Type B pancreatic cell (in vitro differentiated cells): Measurements from ENCODE around the gene BUB1. TPM values are rescaled to one million over a fixed set of nuclear protein-coding genes. Genes with fewer than 3 reads are reported as not detected.

ENCODE experiments used
- DNase-seq: peaks from one replicate; pipeline ENCODE4 v3.0.0; 2021; ENCODE audit warnings: mixed read lengths; ENCODE audit not compliant: unreplicated experiment; ENCODE audit errors: extremely low spot score
- H3K27ac Mint-ChIP-seq: 2 replicates; pipeline ENCODE4 v1.8.0; 2021; ENCODE audit warnings: mild to moderate bottlenecking, mixed read lengths
- H3K27me3 Mint-ChIP-seq: 2 replicates; pipeline ENCODE4 v1.8.0; 2021; ENCODE audit warnings: mixed read lengths
- H3K36me3 Mint-ChIP-seq: 2 replicates; pipeline ENCODE4 v1.8.0; 2021; ENCODE audit warnings: mixed read lengths
- H3K4me1 Mint-ChIP-seq: one replicate; pipeline ENCODE4 v1.8.0; 2021; ENCODE audit warnings: mixed read lengths; ENCODE audit not compliant: unreplicated experiment
- H3K4me3 Mint-ChIP-seq: 2 replicates; pipeline ENCODE4 v1.8.0; 2021; ENCODE audit warnings: mild to moderate bottlenecking, mixed read lengths
- H3K9me3 Mint-ChIP-seq: 2 replicates; pipeline ENCODE4 v1.8.0; 2021; ENCODE audit warnings: mixed read lengths
- CTCF ChIP-seq: fragments of 200-600 bp; sonication (generic); conservative IDR thresholded peaks from 2 replicates; pipeline ENCODE4 v1.5.0; 2021; ENCODE audit warnings: antibody characterized with exemption, mild to moderate bottlenecking
- total RNA-seq: library from RNA; stranded (reverse); gene quantifications from 2 replicates; pipeline ENCODE4 v1.2.1, GENCODE V29; 2021; ENCODE audit warnings: low replicate concordance

BUB1 gene
- total RNA-seq, 1 donor from 2014 or later, result 39.8 TPM

GRCh38 chr2:110720547-110720946 is 42.7 kb upstream of the BUB1 start:
- H3K4me3 Mint-ChIP-seq, result no peak overlapping the region
- H3K9me3 Mint-ChIP-seq, result no peaks in the 10 kb centered on the region
- no peaks in the 10 kb centered on the region for H3K4me1 Mint-ChIP-seq
- peaks cover 24% of the 10 kb centered on the region for H3K27me3 Mint-ChIP-seq
- H3K36me3 Mint-ChIP-seq, result no peaks in the 10 kb centered on the region
- no peak overlapping the region for H3K27ac Mint-ChIP-seq
- no peak for TF ChIP-seq CTCF
- no peak for DNase-seq

- peaks cover 25% of the 10 kb centered on the region for H3K27me3 Mint-ChIP-seq
- no peak for DNase-seq
- TF ChIP-seq CTCF, result no peak
- no peak overlapping the region for H3K27ac Mint-ChIP-seq
- H3K36me3 Mint-ChIP-seq, result no peaks in the 10 kb centered on the region
- no peaks in the 10 kb centered on the region for H3K4me1 Mint-ChIP-seq
- no peaks in the 10 kb centered on the region for H3K9me3 Mint-ChIP-seq
- H3K4me3 Mint-ChIP-seq, result no peak overlapping the region
These were observed 41.1 kb upstream of the BUB1 start for GRCh38 chr2:110718990-110719389.

- no peak for TF ChIP-seq CTCF
- no peak overlapping the region for H3K4me3 Mint-ChIP-seq
- H3K27me3 Mint-ChIP-seq, result peaks cover 24% of the 10 kb centered on the region
- H3K4me1 Mint-ChIP-seq, result no peaks in the 10 kb centered on the region
- H3K36me3 Mint-ChIP-seq, result no peaks in the 10 kb centered on the region
- no peak for DNase-seq
- H3K27ac Mint-ChIP-seq, result no peak overlapping the region
- H3K9me3 Mint-ChIP-seq, result no peaks in the 10 kb centered on the region
These were observed 40.5 kb upstream of the BUB1 start for GRCh38 chr2:110718382-110718781.

- H3K36me3 Mint-ChIP-seq, result no peaks in the 10 kb centered on the region
- H3K9me3 Mint-ChIP-seq, result no peaks in the 10 kb centered on the region
- no peak for DNase-seq
- no peak overlapping the region for H3K4me3 Mint-ChIP-seq
- H3K27ac Mint-ChIP-seq, result peak overlapping the region; percentile 63
- H3K27me3 Mint-ChIP-seq, result peaks cover 25% of the 10 kb centered on the region
- no peak for TF ChIP-seq CTCF
- no peaks in the 10 kb centered on the region for H3K4me1 Mint-ChIP-seq
These were observed 39.9 kb upstream of the BUB1 start for GRCh38 chr2:110717734-110718133.

- Mint-ChIP-seq H3K36me3 (no peaks in the 10 kb centered on the region), H3K4me3 (no peak overlapping the region), H3K27me3 (peaks cover 29% of the 10 kb centered on the region), H3K9me3 (no peaks in the 10 kb centered on the region), H3K27ac (peak overlapping the region; percentile 63), H3K4me1 (no peaks in the 10 kb centered on the region)
- TF ChIP-seq CTCF, result no peak
- DNase-seq, result no peak
These were observed 39.2 kb upstream of the BUB1 start for GRCh38 chr2:110716959-110717645.
